ENCODE results near the gene LRRN1. TPM values are rescaled to one million over a fixed set of nuclear protein-coding genes. Genes with fewer than 3 reads are reported as not detected.

The LRRN1 gene
- total RNA-seq, 2 experiments from 2014 or later = not detected

DNA sequence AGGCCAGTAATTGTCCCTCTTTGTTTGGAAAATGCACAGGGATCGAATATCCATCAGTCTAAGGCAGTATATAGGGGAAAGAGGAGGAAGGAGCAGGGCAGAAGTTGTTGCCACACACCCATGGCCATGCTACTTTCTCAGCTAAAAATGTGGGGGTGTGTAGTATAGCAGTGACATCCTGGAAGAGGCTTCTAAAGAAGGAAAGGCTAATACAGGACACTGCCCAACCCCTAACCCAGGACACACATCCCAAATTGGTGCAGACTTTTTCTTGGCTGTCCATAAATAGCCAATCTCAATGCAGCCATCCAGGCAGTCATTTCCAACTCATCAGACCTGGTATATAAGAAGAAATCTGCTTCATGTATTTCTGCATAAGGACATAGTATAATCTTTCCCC, 33.1 kb upstream of the LRRN1 start:
- no peak overlapping the region for H2AFZ ChIP-seq (ENCODE audit: low read length)
- no peaks in the 10 kb centered on the region for H3K9me3 ChIP-seq (ENCODE audit: low read length)
- H3K4me1 ChIP-seq (ENCODE audit: insufficient read depth, low read length, poor library complexity, severe bottlenecking) = no peaks in the 10 kb centered on the region
- TF ChIP-seq EZH2phosphoT487 (IDR thresholded peaks at IDR 0.05; ENCODE audit: borderline replicate concordance, low read depth, low read length) = no peak
- TF ChIP-seq, protein P1, sequence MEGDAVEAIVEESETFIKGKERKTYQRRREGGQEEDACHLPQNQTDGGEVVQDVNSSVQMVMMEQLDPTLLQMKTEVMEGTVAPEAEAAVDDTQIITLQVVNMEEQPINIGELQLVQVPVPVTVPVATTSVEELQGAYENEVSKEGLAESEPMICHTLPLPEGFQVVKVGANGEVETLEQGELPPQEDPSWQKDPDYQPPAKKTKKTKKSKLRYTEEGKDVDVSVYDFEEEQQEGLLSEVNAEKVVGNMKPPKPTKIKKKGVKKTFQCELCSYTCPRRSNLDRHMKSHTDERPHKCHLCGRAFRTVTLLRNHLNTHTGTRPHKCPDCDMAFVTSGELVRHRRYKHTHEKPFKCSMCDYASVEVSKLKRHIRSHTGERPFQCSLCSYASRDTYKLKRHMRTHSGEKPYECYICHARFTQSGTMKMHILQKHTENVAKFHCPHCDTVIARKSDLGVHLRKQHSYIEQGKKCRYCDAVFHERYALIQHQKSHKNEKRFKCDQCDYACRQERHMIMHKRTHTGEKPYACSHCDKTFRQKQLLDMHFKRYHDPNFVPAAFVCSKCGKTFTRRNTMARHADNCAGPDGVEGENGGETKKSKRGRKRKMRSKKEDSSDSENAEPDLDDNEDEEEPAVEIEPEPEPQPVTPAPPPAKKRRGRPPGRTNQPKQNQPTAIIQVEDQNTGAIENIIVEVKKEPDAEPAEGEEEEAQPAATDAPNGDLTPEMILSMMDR (conservative IDR thresholded peaks at IDR 0.05; ENCODE audit: low read length) = no peak
- no TSS peak for BruUV-seq (replicated peaks)
- H3K4me2 ChIP-seq (ENCODE audit: low read length) = no peak overlapping the region
- H3K79me2 ChIP-seq (ENCODE audit: insufficient read depth, low read depth, low read length) = no peaks in the 10 kb centered on the region
- intact Hi-C loops (cut with micrococcal nuclease; ENCODE audit: unreplicated experiment) = no loop called here
- ChIA-PET CTCF (ENCODE audit: unreplicated experiment) (no interaction called here), POLR2A (interaction anchor here (1.2 kb wide), 1 partner anchor 10 kb away, joined by 3 read pairs; no protein-coding TSS in a partner anchor)
- DNase-seq (ENCODE audit: low spot score) = no peak
- no peak overlapping the region for H3K27ac ChIP-seq (ENCODE audit: low read depth, low read length, poor library complexity, severe bottlenecking)
- H3K36me3 ChIP-seq (ENCODE audit: insufficient read depth, low read length) = no peaks in the 10 kb centered on the region
- no peak overlapping the region for H3K4me3 ChIP-seq (ENCODE audit: low read depth, low read length, poor library complexity, severe bottlenecking)
- H4K20me1 ChIP-seq (ENCODE audit: insufficient read depth, low read length) = no peaks in the 10 kb centered on the region
- H3K9me2 ChIP-seq (ENCODE audit: insufficient read depth, low read length) = no peaks in the 10 kb centered on the region

DNA sequence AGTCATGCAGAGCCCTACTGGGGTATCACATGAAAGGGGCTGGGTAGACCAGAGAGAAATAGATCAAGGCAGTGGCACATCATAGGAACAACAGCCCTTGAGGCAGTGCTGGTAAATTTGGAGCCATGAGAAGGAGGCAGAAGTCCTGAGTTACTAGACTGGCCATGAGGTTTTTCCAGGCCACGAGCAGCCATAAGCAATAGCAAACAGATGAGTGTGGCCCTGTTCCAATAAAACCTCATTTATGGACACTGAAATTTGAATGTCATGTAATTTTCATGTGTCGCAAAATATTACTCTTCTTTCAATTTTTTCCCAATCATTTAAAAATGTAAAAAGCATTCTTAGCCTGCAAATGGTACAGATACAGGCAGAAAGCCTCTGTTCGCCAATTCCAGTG, 28.1 kb upstream of the LRRN1 start:
- H3K79me2 ChIP-seq (ENCODE audit: insufficient read depth, low read depth, low read length) = no peaks in the 10 kb centered on the region
- intact Hi-C loops (cut with micrococcal nuclease; ENCODE audit: unreplicated experiment) = no loop called here
- no peak for DNase-seq (ENCODE audit: low spot score)
- H3K9me3 ChIP-seq (ENCODE audit: low read length) = no peaks in the 10 kb centered on the region
- no peaks in the 10 kb centered on the region for H3K9me2 ChIP-seq (ENCODE audit: insufficient read depth, low read length)
- POLR2A ChIA-PET = no interaction called here
- H3K36me3 ChIP-seq (ENCODE audit: insufficient read depth, low read length) = no peaks in the 10 kb centered on the region
- TF ChIP-seq, protein P1 (conservative IDR thresholded peaks at IDR 0.05; ENCODE audit: low read length) = no peak
- no peak for TF ChIP-seq EZH2phosphoT487 (IDR thresholded peaks at IDR 0.05; ENCODE audit: borderline replicate concordance, low read depth, low read length)
- no peak overlapping the region for H3K4me3 ChIP-seq (ENCODE audit: low read depth, low read length, poor library complexity, severe bottlenecking)
- CTCF ChIA-PET (ENCODE audit: unreplicated experiment) = no interaction called here
- H4K20me1 ChIP-seq (ENCODE audit: insufficient read depth, low read length) = no peaks in the 10 kb centered on the region
- no peaks in the 10 kb centered on the region for H3K4me1 ChIP-seq (ENCODE audit: insufficient read depth, low read length, poor library complexity, severe bottlenecking)
- no TSS peak for BruUV-seq (replicated peaks)
- H3K4me2 ChIP-seq (ENCODE audit: low read length) = no peak overlapping the region
- H2AFZ ChIP-seq (ENCODE audit: low read length) = no peak overlapping the region
- H3K27ac ChIP-seq (ENCODE audit: low read depth, low read length, poor library complexity, severe bottlenecking) = no peak overlapping the region

DNA sequence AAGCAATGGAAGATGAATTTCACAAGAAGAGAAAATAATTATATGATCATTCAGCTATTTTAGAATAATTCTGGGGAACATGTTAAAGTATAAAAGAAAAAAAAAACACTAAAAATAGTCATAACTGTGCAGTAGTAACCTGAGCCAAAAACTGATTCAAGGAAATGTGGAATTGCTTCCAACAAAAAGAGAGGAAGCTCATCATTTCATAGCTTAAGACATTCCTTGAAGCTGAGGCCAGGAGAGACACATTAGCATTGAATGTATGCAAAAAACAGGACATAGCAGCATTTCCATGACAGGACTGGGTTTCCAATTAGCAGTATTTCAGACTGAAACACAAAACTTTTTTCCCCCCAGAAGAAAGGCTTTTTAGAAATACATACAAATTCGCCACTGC, 27.7 kb upstream of the LRRN1 start:
- no peaks in the 10 kb centered on the region for H3K79me2 ChIP-seq (ENCODE audit: insufficient read depth, low read depth, low read length)
- no peak for TF ChIP-seq EZH2phosphoT487 (IDR thresholded peaks at IDR 0.05; ENCODE audit: borderline replicate concordance, low read depth, low read length)
- TF ChIP-seq, protein P1 (conservative IDR thresholded peaks at IDR 0.05; ENCODE audit: low read length) = no peak
- H3K9me2 ChIP-seq (ENCODE audit: insufficient read depth, low read length) = no peaks in the 10 kb centered on the region
- no peak for DNase-seq (ENCODE audit: low spot score)
- intact Hi-C loops (cut with micrococcal nuclease; ENCODE audit: unreplicated experiment) = no loop called here
- BruUV-seq (replicated peaks) = no TSS peak
- no peak overlapping the region for H2AFZ ChIP-seq (ENCODE audit: low read length)
- H3K27ac ChIP-seq (ENCODE audit: low read depth, low read length, poor library complexity, severe bottlenecking) = no peak overlapping the region
- ChIA-PET POLR2A (no interaction called here), CTCF (ENCODE audit: unreplicated experiment) (no interaction called here)
- H3K36me3 ChIP-seq (ENCODE audit: insufficient read depth, low read length) = no peaks in the 10 kb centered on the region
- no peak overlapping the region for H3K4me2 ChIP-seq (ENCODE audit: low read length)
- H3K4me1 ChIP-seq (ENCODE audit: insufficient read depth, low read length, poor library complexity, severe bottlenecking) = no peaks in the 10 kb centered on the region
- H3K4me3 ChIP-seq (ENCODE audit: low read depth, low read length, poor library complexity, severe bottlenecking) = no peak overlapping the region
- H4K20me1 ChIP-seq (ENCODE audit: insufficient read depth, low read length) = no peaks in the 10 kb centered on the region
- no peaks in the 10 kb centered on the region for H3K9me3 ChIP-seq (ENCODE audit: low read length)
